Uterus (tissue), 2 donors: Measurements from ENCODE around the gene CELA2B.

Experiments used
- CTCF ChIP-seq, 4 experiments: fragments of 200-600 bp in 2 of 4; fragments of 450-650 bp in 2 of 4; sonication (generic) in 2 of 4; IDR thresholded peaks; one replicate each; pipeline ENCODE4 v1.5.1; 2016 to 2019; ENCODE audit warnings: antibody characterized with exemption in 4 of 4, mild to moderate bottlenecking in 2 of 4, moderate library complexity in 1 of 4
- POLR2A ChIP-seq, 2 donors: fragments of 450-650 bp; IDR thresholded peaks; one replicate each; pipeline ENCODE4 v1.6.1; 2016; ENCODE audit warnings: antibody characterized with exemption in 2 of 2, mild to moderate bottlenecking in 1 of 2, moderate library complexity in 1 of 2

DNA sequence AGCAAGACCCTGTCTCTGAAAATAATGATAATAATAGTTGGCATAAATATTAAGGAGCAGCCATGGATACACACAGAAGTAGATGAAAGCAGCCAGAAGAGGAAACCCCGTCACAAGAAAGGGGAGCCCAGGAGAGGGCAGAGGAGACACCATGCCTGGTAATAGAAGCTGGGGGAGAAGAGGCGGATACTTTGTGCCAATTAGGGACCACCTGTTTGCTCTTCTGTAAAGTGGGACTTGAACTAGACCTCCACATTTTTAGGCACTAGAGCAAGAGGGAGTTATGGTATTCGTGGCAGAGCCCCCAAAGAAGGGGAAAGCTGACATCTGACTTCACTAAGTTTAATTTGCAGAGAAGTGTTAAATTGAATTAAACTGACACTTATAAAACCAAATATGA is 12.5 kb downstream of the CELA2B start:
- no peak for TF ChIP-seq POLR2A (IDR thresholded peaks at IDR 0.05)
- TF ChIP-seq CTCF (IDR thresholded peaks at IDR 0.05) = no peak
